ENCODE results near the gene CBX2.
"Not testable (repeated sequence)": the region's sequence is repeated elsewhere in the genome, so short reads cannot be mapped to it uniquely, and the experiment has no call there.

The CBX2 gene

DNA sequence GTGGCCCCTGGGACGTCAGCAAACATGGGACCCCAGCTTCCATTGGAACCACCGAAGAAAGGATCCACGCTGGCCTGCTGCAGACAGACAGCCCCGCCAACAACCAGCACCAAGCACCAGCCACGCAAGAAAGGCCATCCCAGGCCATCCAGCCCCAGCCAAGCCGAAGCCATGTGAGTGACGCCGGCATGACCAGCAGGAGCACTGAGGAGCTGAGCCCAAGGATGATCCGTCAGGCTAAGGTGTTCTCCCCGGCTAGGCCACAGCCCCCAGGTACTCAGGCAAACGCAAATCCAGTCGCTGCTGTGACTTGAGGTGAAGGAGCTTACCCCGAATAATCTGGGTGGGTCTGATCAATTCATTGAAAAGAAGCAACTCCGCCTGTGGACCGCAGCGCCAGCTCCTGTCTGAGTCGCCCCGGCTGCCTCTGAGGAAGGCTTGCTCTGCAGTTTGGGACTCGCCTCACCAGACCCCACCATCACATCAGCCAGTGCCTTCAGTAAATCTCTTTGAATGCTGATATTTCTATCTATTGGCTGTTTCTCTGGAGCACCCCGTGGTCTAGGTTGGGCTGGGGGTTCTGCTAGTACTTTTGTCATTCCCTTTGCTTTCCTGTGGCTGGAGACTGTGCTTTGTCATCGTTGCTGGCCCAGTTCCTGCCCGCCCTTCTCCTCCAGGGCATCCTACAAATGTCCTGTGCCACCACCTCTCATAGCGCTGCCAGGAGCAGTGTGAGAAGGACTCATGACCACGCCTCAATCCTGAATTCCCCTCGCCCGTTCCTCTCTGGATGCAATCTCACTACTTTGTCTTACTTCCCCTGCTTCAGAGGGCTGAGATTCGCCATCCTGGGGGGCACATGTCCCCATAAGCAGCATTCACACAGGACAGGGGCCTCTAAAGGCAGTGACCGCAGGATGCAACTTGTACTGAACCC, 8.1 kb upstream of the CBX2 start:
- no peak for DNase-seq (ENCODE audit: low read depth)

DNA sequence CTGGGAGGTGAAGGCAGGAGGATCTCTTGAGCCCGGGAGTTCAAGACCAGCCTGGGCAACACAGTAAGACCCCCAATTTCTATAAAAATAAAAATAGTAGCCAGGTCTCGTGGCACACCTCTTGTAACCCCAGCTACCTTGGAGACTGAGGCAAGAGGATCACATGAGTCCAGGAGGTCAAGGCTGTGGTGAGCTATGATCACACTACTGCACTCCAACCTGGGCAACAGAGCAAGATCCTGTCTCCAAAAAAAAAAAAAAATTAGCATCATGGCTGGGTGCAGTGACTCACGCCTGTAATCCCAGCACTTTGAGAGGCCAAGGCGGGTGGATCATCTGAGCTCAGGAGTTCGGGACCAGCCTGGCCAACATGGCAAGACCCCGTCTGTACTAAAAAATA, 6.7 kb upstream of the CBX2 start:
- DNase-seq (ENCODE audit: low read depth): no peak

DNA sequence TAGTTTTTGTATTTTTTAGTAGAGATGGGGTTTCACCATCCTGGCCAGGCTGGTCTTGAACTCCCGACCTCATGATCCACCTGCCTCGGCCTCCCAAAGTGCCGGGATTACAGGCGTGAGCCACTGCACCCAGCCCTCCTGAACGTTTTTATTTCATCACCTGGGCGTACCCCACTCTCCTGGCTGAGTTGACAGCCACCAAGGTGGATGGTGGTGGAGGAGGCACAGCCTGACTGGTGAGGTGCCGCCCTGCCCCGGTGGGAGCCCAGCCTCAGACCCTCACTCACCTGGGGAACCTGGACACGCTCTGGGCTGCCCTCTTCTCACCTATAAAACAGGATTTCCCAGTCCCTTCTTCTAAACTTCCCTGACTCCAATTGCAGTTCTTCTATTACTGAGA, 5.2 kb upstream of the CBX2 start:
- DNase-seq (ENCODE audit: low read depth): not testable (repeated sequence)

DNA sequence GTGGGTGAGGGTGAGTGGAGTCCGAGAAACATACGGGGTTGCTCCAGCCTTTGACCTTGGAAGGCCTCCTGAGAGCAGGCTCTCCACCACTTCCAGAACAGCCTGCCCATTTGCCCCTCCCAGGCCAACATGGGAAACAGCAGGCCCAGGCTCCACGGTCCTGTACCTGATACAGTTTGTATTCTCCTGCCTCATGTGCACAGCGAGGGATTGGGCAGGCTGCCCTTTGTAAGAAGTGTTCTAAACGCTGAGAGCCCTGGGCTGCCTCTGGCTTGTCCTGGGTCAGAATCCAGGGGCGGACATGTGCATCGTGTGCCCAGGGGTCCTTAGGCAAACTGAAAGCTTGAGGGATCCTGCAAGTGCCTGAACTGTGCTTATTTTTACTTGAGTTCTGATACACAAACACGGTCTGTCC, 3.4 kb upstream of the CBX2 start:
- no peak for DNase-seq (ENCODE audit: low read depth)

DNA sequence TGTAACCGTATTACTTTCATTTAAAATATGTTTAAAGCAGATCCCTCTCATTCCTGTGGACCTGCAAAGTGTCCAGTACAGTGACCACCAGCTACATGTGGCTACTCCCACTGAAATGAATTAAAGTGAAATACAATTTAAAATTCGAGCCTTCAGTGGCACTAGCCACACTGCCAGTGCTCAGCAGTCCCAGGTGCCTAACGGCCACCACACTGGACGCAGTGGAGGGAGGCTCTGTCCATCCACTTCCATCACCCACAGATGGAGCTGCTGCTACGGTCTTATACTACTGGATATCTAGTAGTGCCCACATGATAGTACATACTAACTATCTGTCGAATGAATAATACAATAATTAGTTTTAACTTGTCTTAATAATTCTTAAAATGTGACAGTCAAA, 2.3 kb upstream of the CBX2 start:
- DNase-seq (ENCODE audit: low read depth): no peak

DNA sequence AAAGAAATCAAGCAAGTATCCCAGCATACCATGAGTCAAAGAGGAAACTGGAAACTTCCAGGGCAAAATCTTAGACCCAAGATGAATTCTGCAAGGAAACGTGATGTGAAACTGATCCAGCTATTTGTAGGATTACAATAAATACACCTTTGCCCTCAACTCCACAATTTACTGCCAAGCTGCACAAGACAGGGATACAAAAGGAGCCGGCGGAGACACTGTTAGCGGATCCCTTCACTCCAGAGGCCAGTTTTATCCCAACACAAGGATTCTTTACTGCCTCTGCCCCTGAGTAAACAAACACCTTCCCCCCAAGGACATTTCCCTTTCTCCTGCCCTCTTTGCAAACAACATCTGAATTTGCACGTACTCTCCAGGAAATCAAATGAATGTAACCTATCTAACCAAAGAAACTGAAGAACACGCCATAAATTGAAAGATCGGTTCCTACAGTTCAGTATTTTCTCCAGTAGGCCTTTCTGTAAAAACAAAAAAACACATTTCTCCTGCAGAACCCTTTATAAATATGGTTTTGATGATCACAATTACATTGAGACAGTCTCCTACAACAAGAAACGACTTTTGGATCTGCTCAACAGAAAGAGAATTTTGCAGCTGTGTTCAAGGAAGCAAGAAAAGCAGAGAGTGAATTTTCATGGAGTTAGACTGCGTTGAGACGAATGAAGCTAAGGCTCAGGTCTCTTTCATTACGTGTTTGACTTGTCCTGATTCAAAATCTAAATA, 1.4 kb upstream of the CBX2 start:
- DNase-seq (ENCODE audit: low read depth): no peak

DNA sequence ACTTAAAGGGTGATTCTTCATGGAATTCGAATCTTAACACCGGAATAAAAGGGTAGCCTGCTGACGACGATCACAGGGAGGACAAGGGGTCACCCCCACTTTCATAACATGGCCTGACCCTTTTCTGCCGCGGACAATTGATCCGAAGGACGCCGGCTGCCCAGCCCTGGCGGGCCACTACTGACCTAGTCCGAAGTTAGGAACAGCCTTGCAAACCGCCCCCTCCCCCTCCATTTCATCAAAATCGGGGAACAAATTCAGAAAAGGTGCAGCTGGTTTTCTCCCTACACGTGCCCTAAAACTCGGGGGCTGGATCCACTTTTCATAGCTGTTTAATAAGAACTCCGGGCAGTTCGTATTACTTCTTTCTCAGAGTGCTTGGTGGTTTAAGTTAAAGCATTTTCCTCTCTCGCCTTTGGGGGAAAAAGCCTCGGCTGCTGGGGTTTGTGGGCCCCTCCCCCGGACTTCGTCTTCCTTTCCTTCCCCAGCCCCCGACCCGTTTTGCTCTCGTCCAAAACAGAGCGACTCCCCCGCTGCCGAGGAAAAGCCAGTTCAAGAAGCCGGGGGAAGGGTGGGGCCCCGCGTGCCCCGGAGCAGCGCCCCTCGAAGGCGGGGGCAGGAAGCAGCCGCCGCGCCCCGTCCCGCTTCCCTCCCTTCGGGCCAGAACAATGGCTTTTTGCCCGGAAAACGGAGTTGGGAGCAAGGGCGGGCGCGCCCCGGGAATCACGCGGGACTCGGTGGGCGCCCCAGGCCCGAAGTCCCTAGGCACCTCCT, 641 bp upstream of the CBX2 start:
- no peak for DNase-seq (ENCODE audit: low read depth)

DNA sequence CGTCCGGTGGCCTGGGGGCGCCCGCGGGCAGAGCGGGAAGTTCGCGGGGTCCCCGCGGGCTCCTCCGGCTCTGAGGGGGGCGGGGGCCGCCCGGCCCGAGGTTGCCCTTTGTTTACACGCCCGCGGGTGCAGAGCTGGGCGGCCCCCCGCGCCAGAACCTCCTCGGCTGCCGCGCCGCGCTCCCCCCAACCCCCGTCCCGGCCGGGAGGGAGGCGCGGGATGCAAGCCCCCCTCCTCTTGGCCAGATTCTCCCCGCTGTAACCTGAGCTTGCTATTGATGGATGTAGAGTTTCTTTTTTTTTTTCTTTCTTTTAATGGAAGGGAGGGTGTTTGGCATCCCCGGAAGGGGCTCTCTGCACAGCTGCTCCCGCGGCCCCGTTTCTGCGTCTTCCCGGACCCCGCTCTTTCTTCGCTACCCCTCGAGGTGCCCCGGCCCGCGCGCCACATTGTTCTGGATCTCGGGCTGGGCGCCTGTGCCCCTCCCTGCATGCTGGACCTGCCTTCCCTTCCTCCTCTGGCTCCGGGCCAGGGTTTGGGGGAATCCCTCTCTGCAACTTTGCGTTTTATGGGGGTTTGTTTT, 646 bp downstream of the CBX2 start:
- no peak for DNase-seq (ENCODE audit: low read depth)

DNA sequence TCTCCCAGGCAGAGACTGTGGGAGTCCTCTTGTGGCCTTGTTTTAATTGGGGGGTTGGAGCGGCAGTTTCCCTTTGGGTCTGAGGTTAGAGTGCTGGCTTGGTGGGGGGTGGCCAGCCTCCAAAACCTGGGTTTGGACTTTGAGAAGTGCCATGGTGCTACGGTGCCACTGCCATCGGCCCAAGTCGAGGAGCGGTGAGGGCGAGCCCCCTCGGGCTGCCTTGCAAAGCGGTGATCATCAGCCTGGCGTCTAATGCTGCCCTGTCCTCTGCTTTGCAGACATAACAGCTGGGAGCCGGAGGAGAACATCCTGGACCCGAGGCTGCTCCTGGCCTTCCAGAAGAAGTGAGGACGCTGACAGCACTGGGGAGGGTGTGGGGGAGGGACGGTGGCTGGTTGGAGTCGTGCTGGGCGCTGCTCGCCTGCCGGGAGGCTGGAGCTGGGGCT, 1.2 kb downstream of the CBX2 start:
- DNase-seq (ENCODE audit: low read depth): no peak

DNA sequence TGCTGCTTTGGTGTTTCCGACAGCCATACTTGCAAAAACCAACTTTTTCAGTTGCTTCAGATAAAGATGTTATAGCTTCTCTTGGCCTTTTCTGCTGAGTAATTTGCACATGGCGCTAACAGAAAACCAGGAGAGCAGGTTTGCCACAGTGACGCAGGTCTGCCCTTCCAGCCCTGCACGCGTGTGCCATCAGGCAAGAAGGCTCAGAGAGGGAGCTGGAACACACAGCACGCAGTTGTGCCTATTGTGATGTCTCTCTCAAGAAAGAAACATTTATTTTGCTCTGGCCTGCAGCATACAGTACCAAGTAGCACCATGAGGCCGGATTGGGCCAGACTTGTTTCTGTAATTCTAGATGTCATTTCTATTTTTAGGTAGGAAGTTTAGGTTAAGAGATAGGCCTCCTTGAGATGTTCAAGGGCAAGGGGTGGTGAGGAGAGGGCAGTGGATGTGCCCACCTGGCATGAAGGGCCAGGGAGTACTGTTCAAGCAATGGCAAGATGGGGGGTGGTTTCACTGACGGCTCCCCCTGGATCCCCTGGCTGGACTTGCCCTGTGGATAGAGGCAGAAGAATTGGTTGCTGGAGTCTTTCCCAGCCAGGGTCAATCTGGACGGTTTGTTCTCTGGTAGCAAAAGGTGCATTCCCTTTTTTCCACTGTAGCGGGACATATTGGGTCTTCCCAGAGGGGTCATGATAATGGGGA, 1.9 kb downstream of the CBX2 start:
- DNase-seq (ENCODE audit: low read depth): no peak

DNA sequence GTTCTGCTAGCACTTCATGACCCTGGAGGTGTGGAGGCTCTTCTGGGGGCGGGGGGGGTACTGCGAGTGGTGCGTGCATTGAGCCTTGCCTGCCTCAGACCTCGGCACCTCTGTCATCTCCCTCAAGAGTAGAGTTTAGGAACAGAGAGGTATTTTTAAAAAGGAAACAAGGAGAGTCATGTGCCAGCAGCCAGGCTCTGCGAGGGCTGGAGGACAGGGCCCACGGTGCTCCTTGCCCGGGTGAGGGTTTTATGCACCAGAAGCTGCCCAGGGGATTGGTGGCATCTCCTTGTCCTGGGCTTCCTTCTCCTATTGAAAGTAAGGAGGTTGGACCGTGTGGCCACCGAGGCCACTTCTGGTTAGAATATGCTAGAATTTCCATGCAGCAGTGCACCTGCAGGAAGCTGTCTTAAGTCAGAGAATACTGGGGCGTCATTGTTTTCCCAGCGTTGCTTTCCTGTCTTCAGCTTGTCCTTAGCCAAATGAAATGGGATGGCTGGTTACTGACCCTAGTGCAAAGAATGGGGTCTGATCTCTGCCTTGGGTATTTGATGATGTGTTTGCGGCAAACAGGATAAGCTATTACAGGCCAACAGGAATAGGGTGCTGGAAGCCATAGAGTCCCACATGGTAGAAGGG, 3.2 kb downstream of the CBX2 start:
- no peak for DNase-seq (ENCODE audit: low read depth)

DNA sequence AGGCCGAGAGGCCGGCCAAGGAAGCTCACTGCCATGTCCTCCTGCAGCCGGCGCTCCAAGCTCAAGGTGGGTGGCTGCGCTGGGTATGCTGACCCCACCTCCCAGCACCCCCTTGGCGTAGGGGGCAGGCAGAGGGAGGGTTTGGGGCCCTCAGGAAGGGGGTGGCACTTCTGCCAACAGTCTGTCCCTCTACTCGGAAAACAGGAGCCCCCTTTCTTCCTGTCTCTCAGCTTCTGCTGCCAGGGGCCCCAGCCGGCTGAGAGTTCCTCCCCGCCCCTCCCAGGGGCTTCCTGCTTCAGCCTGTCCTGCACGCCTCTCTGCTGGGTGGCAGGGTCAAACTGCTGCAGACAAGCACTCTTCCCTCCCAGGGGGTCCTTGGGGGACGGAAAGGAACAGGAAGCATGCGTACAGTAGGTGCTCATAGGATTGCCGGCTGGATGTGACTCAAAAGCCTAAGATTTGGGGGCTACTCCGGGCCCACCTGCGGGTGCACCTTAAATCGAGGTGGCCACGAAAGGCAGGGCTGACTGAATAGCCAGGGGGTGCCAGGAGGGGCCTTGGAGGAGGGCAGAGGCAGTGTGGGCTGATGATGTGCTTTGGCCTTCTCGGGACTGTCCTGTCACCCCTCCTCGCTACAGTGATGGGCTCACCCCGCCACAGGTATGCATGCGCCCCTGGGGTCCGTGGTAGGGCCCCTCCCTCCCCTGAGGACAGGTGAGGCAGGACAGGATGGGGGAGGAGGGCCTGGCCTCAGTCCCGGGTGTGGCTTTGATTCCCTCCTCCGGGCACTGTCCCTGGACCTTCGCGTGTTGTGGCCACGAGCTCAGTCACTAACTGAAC, 4.0 kb downstream of the CBX2 start:
- DNase-seq (ENCODE audit: low read depth): no peak

DNA sequence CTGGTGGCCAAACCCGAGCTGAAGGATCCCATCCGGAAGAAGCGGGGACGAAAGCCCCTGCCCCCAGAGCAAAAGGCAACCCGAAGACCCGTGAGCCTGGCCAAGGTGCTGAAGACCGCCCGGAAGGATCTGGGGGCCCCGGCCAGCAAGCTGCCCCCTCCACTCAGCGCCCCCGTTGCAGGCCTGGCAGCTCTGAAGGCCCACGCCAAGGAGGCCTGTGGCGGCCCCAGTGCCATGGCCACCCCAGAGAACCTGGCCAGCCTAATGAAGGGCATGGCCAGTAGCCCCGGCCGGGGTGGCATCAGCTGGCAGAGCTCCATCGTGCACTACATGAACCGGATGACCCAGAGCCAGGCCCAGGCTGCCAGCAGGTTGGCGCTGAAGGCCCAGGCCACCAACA, 5.9 kb downstream of the CBX2 start:
- no peak for DNase-seq (ENCODE audit: low read depth)

DNA sequence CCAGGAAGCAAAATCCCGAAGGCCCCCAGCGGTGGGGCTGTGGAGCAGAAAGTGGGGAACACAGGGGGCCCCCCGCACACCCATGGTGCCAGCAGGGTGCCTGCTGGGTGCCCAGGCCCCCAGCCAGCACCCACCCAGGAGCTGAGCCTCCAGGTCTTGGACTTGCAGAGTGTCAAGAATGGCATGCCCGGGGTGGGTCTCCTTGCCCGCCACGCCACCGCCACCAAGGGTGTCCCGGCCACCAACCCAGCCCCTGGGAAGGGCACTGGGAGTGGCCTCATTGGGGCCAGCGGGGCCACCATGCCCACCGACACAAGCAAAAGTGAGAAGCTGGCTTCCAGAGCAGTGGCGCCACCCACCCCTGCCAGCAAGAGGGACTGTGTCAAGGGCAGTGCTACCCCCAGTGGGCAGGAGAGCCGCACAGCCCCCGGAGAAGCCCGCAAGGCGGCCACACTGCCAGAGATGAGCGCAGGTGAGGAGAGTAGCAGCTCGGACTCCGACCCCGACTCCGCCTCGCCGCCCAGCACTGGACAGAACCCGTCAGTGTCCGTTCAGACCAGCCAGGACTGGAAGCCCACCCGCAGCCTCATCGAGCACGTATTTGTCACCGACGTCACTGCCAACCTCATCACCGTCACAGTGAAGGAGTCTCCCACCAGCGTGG, 6.5 kb downstream of the CBX2 start:
- no peak for DNase-seq (ENCODE audit: low read depth)

DNA sequence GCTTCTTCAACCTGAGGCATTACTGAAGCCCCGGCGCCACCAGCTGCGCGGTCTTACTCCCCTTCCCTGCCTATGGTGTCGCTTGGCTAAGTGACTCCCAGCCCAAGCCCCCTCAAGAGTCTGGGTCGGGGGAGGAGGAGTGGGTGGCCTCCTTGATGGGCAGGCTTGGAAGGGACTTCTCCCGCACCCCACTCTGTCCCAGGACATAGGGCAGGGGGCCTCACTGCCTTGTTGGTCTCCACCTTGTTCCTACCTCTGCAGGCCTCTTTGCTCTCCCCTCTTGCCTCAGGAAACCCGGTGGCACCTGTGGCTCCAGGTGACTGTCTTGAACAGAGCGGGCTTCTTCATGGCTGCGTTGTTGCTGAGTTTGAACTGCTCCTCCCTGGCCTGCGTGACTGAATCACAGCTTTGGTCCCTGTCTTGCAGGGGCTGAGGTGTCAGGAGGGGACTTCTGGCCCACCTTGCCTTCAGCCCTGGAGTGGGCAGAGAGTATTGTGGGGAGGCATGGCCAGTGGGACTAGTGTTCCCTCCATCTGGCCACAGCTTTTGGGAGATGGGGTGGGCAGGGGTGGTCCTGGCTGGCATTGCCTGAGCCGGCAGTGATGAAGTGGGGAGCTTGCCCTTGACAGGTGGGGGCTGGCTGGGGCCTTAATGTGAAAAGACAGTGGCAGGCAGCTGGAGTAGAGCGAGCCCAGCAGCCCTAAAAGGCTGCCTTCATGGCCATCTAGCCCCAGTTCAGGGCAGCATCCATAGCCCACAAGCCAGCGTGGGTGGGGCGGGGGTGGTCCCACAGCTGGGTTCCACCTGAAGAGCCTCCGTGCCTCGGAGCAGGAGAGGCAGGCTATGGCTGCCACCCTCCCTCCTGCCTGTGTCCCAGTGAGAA, 7.3 kb downstream of the CBX2 start:
- no peak for DNase-seq (ENCODE audit: low read depth)

DNA sequence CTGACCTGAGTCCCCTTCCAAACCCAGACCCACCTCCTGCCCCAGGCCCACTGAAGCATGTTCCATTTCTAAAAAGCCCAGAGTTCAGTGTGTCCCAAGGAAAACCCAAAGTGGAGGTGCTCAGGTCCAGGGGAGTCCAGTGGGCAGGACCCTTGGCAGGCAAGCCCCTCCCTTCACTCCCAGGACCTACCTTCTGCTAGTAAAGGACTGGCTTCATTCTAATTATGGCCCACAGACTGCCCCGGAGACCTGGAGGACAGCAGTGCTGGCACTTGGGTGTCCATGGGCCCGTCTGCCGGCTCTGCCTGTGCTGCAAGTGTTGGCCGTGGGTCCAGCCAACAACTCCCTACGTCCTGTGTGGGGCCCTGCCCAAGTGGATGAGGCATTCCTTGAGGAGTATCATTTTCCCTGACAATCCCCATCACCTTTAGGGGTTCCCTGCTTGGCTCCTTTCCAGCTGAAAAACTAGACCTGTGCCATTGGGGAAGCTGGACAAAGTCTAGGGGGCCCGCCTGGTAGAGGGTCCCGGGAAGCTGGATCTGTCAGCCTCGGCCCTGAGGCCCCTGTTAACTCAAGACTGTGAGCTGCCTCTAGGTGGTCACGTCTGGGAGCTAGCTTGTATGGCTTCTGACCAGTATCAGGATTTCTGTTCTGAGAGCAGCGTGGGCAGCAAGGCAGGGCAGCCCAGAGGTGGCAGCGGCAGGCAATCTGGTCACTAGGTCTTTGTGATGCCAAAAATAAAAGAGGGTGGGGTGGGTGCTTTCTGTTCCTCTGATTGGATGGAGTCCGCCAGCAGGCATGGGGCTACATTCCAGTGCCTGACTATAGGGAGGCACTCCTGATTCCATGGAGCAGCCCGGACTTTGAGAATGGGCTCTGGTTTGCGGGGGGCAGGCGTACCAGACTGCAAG, 8.2 kb downstream of the CBX2 start:
- DNase-seq (ENCODE audit: low read depth): no peak

DNA sequence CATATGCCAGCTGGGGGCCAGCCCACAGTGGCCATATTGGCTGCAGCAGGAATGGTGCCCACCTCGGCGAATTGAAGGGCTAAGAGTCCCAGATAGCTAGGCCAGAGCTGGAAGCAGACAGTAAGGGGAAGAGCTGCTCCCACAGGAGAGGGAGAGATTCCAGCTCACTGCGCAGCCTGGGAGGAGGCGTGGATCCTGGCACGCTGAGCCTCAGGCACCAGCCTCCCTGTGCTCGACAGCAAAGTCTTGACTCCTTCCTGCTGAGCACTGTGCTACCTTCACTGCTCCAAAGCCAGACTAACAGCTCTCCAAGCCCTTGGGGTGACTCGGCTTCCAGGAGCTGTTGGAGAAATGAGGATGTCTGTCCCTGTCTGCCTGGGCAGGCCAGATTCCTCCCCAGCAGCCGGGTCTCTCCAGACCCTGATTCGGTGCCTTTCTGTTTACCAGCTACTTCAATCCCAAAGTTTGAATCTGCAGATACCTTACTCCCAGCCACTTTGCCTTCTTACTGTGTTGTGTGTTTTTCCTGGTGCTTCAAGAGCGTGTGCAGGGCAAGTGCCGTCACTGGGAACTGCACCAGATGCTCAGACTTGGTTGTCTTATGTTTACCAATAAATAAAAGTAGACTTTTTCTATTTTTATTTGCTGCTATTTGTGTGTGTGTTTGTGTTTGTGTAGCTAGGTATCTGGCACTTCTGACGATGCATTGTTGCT, 9.1 kb downstream of the CBX2 start:
- no peak for DNase-seq (ENCODE audit: low read depth)

All from fibroblast of the conjunctiva (primary cell).